Osteoblast (primary cell): ENCODE results near the gene KIF16B. TPM values are rescaled to one million over a fixed set of nuclear protein-coding genes. Genes with fewer than 3 reads are reported as not detected.
"Not testable (repeated sequence)": the region's sequence is repeated elsewhere in the genome, so short reads cannot be mapped to it uniquely, and the experiment has no call there.

Experiments used
- DNase-seq: peaks from one replicate; pipeline ENCODE4 v3.0.0; 2011; ENCODE audit warnings: low spot score, mixed read lengths; ENCODE audit not compliant: insufficient read length; ENCODE audit errors: missing footprints
- H2AFZ ChIP-seq: 2 replicates; pipeline ENCODE4 v1.6.0; 2011; ENCODE audit warnings: mild to moderate bottlenecking, low read length
- H3K27ac ChIP-seq: 2 replicates; pipeline ENCODE4 v1.5.1; 2011; ENCODE audit warnings: mild to moderate bottlenecking, low read depth, low read length, moderate library complexity
- H3K27me3 ChIP-seq: 2 replicates; pipeline ENCODE4 v1.6.0; 2012; ENCODE audit warnings: mild to moderate bottlenecking, control low read depth, inconsistent platforms, low read length, moderate library complexity; ENCODE audit not compliant: insufficient read depth
- H3K36me3 ChIP-seq: 2 replicates; pipeline ENCODE4 v1.5.1; 2011; ENCODE audit warnings: mild to moderate bottlenecking, low read length, control low read depth, moderate library complexity; ENCODE audit not compliant: insufficient read depth
- H3K4me1 ChIP-seq: 2 replicates; pipeline ENCODE4 v1.5.1; 2011; ENCODE audit warnings: mild to moderate bottlenecking, low read length, control low read depth, moderate library complexity; ENCODE audit not compliant: insufficient read depth
- H3K4me2 ChIP-seq: 2 replicates; pipeline ENCODE4 v1.6.0; 2011; ENCODE audit warnings: mild to moderate bottlenecking, low read length; ENCODE audit not compliant: insufficient read depth
- H3K4me3 ChIP-seq: fragments of 200-600 bp; sonication (generic); 3 replicates; pipeline ENCODE4 v1.5.1; 2012; ENCODE audit warnings: mild to moderate bottlenecking, low read length, inconsistent platforms; ENCODE audit not compliant: insufficient read depth
- H3K79me2 ChIP-seq: 2 replicates; pipeline ENCODE4 v1.6.0; 2012; ENCODE audit warnings: mild to moderate bottlenecking, low read length, control low read depth, inconsistent platforms; ENCODE audit not compliant: insufficient read depth
- H3K9me3 ChIP-seq: 2 replicates; pipeline ENCODE4 v1.5.1; 2011; ENCODE audit warnings: low read depth, low read length, control low read depth
- H4K20me1 ChIP-seq: 2 replicates; pipeline ENCODE4 v1.6.0; 2012; ENCODE audit warnings: mild to moderate bottlenecking, low read length, control low read depth; ENCODE audit not compliant: insufficient read depth
- CTCF ChIP-seq: IDR thresholded peaks from 2 replicates; pipeline ENCODE4 v1.5.1; 2011; ENCODE audit warnings: mild to moderate bottlenecking, low read depth, low read length, moderate library complexity; ENCODE audit errors: extremely low read depth
- total RNA-seq: library from RNA; depleted of rRNA; stranded (reverse); fragments of >200 nt; gene quantifications from 2 replicates; pipeline ENCODE4 v1.2.3, GENCODE V29; 2012

KIF16B gene
- total RNA-seq, 1 donor = 9.0 TPM

GRCh38 chr20:16520154-16520553 lies 53.1 kb downstream of the KIF16B start:
- no peak overlapping the region for H3K4me3 ChIP-seq
- no peak overlapping the region for H3K27ac ChIP-seq
- H2AFZ ChIP-seq = no peak overlapping the region
- no peaks in the 10 kb centered on the region for H3K27me3 ChIP-seq
- H3K4me2 ChIP-seq = no peak overlapping the region
- H3K4me1 ChIP-seq = no peaks in the 10 kb centered on the region
- H3K9me3 ChIP-seq = no peaks in the 10 kb centered on the region
- H3K36me3 ChIP-seq = no peaks in the 10 kb centered on the region
- H3K79me2 ChIP-seq = no peaks in the 10 kb centered on the region
- TF ChIP-seq CTCF = no peak
- no peak for DNase-seq
- peaks cover 4% of the 10 kb centered on the region for H4K20me1 ChIP-seq

GRCh38 chr20:16519673-16520072 lies 53.6 kb downstream of the KIF16B start:
- not testable (repeated sequence) for DNase-seq, H3K27me3 ChIP-seq, H3K4me1 ChIP-seq

GRCh38 chr20:16518784-16519084 lies 54.5 kb downstream of the KIF16B start:
- no peak overlapping the region for H2AFZ ChIP-seq
- no peak for TF ChIP-seq CTCF
- H3K4me1 ChIP-seq = no peaks in the 10 kb centered on the region
- no peaks in the 10 kb centered on the region for H3K36me3 ChIP-seq
- H4K20me1 ChIP-seq = peaks cover 4% of the 10 kb centered on the region
- no peak overlapping the region for H3K27ac ChIP-seq
- no peaks in the 10 kb centered on the region for H3K9me3 ChIP-seq
- no peak overlapping the region for H3K4me2 ChIP-seq
- DNase-seq = no peak
- H3K79me2 ChIP-seq = no peaks in the 10 kb centered on the region
- no peak overlapping the region for H3K4me3 ChIP-seq
- H3K27me3 ChIP-seq = no peaks in the 10 kb centered on the region

More at GRCh38 chr20:16519673-16520072, 53.6 kb downstream of the KIF16B start:
- H3K4me3 ChIP-seq, H3K4me2 ChIP-seq, H3K36me3 ChIP-seq, H4K20me1 ChIP-seq, H3K79me2 ChIP-seq, H3K9me3 ChIP-seq, H3K27ac ChIP-seq, H2AFZ ChIP-seq: not testable (repeated sequence)

- Histone ChIP-seq H3K27me3 (no peaks in the 10 kb centered on the region), H3K27ac (no peak overlapping the region), H3K4me3 (no peak overlapping the region), H4K20me1 (peaks cover 4% of the 10 kb centered on the region), H3K79me2 (no peaks in the 10 kb centered on the region), H3K9me3 (no peaks in the 10 kb centered on the region), H3K4me2 (no peak overlapping the region), H3K4me1 (no peaks in the 10 kb centered on the region), H3K36me3 (no peaks in the 10 kb centered on the region), H2AFZ (peak overlapping the region; percentile 11)
- TF ChIP-seq CTCF = peak; percentile 86
- peak; percentile 77 for DNase-seq
Measured at GRCh38 chr20:16517946-16518783, 55.1 kb downstream of the KIF16B start.
